ENCODE data around the gene FAM171A2.

GRCh38 chr17:44345454-44346026 lies 18.1 kb downstream of the FAM171A2 start:
- peak; percentile 74 for TF ChIP-seq CTCF (IDR thresholded peaks at IDR 0.05)
- no peak for TF ChIP-seq EZH2 (IDR thresholded peaks at IDR 0.05)
- TF ChIP-seq EZH2phosphoT487 (IDR thresholded peaks at IDR 0.05), result no peak
